Right lobe of liver (tissue), 6 donors: ENCODE results near the gene SEC22A. TPM values are rescaled to one million over a fixed set of nuclear protein-coding genes. Genes with fewer than 3 reads are reported as not detected.

Experiments used
- ATAC-seq, 4 donors: fragments of 200-7000 bp; cut with Tn5 transposase; one replicate each; pipeline ENCODE4 v1.9.1; 2020; ENCODE audit warnings: mild to moderate bottlenecking in 4 of 4, moderate library complexity in 4 of 4
- DNase-seq, 3 donors: peaks; one replicate each; pipeline ENCODE4 v3.0.0-alpha.2; 2020
- H3K27ac ChIP-seq, 3 donors: fragments of 200-600 bp; one replicate each; pipeline ENCODE4 v1.8.0; 2022
- H3K27me3 ChIP-seq, 2 donors: fragments of 200-600 bp; one replicate each; pipeline ENCODE4 v1.8.0; 2022
- H3K36me3 ChIP-seq, 4 donors: fragments of 200-600 bp; sonication (generic) in 1 of 4; one replicate each; pipeline versions ENCODE4 v1.5.1 to v1.8.0; 2017 to 2022; ENCODE audit warnings: control low read depth in 1 of 4
- H3K4me1 ChIP-seq, 4 donors: fragments of 200-600 bp; sonication (generic) in 1 of 4; one replicate each; pipeline versions ENCODE4 v1.5.1 to v1.8.0; 2017 to 2022; ENCODE audit warnings: control low read depth in 1 of 4
- H3K4me3 ChIP-seq, 3 donors: fragments of 200-600 bp; one replicate each; pipeline ENCODE4 v1.8.0; 2022
- H3K9me3 ChIP-seq, 4 donors: fragments of 200-600 bp; sonication (generic) in 1 of 4; one replicate each; pipeline versions ENCODE4 v1.5.1 to v1.8.0; 2017 to 2022; ENCODE audit warnings: control low read depth in 1 of 4
- POLR2A ChIP-seq: fragments of 450-650 bp; IDR thresholded peaks from one replicate; pipeline ENCODE4 v1.6.1; 2017; ENCODE audit warnings: antibody characterized with exemption, mild to moderate bottlenecking
- WGBS: methylation state at CpG from one replicate; pipeline ENCODE4 v1.1.6; 2018; ENCODE audit warnings: low coverage, low lambda C conversion rate; ENCODE audit not compliant: insufficient coverage; ENCODE audit errors: missing lambda C conversion rate; 5-methylcytosine and 5-hydroxymethylcytosine counted together
- intact Hi-C, 2 donors: fragments of 100-400 bp; cut with DNase I; formaldehyde crosslinking; loops; one replicate each; pipeline versions ENCODE4 v1.11.2 to v1.14.1; 2022
- total RNA-seq, 6 experiments: library from RNA; depleted of rRNA in 2 of 6; stranded (reverse); fragments of >200 nt in 2 of 6; fragmentation: NEBNext Ultra II Directional in 3 of 6; extraction: Animal tissue kit (Norgen Biotek cat#: 25700) in 3 of 6; gene quantifications; one replicate each; pipeline versions ENCODE4 v1.1.0 to v1.2.4, GENCODE V29; 2016 to 2023
- TF ChIP-seq, protein P1 (sequence below), 4 donors: fragments of 200-600 bp in 3 of 4; fragments of 450-650 bp in 1 of 4; IDR thresholded peaks; one replicate each; pipeline versions ENCODE4 v1.5.1 to v1.8.0; 2016 to 2022; ENCODE audit warnings: antibody characterized with exemption in 4 of 4, mild to moderate bottlenecking in 2 of 4
- donor health status: DM: no; HTN: yes; CAD: no.
- donor health status: DM: no; HTN: no; CAD: no.
- donor health status: DM: no; HTN: no; CAD: no.
- donor health status: DM: no; HTN: yes; CAD: no.
- donor health status: DM: no; HTN: yes; CAD: no.

The SEC22A gene
- total RNA-seq, 6 experiments from 2014 or later, result 7.5 to 24.9 (median 11.0) TPM

DNA sequence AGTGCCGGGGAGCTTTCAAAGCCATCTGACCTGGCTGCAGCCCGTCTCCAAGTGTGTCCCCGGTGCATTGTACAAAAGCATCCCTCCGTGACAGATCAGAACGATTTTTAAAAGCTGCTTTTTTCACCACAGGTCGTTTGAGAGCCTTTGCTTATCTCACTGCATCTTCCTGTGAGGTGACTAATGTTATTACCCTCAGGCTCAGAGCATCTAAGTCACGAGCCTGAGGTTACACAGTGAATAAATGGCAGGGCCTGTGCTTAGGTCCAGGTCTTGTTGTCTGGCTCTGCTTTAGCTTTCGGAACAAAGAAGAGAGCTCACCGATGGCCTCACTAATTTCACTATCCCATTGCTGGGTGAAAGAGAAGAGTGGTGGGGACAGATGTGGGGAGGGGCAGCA is 83.3 kb downstream of the SEC22A start:
- H3K27ac ChIP-seq, result no peak overlapping the region
- H3K36me3 ChIP-seq, result no peaks in the 10 kb centered on the region
- no peaks in the 10 kb centered on the region for H3K27me3 ChIP-seq
- no peak for DNase-seq
- TF ChIP-seq POLR2A, result no peak
- TF ChIP-seq, protein P1, sequence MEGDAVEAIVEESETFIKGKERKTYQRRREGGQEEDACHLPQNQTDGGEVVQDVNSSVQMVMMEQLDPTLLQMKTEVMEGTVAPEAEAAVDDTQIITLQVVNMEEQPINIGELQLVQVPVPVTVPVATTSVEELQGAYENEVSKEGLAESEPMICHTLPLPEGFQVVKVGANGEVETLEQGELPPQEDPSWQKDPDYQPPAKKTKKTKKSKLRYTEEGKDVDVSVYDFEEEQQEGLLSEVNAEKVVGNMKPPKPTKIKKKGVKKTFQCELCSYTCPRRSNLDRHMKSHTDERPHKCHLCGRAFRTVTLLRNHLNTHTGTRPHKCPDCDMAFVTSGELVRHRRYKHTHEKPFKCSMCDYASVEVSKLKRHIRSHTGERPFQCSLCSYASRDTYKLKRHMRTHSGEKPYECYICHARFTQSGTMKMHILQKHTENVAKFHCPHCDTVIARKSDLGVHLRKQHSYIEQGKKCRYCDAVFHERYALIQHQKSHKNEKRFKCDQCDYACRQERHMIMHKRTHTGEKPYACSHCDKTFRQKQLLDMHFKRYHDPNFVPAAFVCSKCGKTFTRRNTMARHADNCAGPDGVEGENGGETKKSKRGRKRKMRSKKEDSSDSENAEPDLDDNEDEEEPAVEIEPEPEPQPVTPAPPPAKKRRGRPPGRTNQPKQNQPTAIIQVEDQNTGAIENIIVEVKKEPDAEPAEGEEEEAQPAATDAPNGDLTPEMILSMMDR (IDR thresholded peaks at IDR 0.05), result no peak
- no peak overlapping the region for H3K4me3 ChIP-seq
- 57% methylated on average over 7 of the region's 9 CpGs for WGBS
- H3K4me1 ChIP-seq, result no peaks in the 10 kb centered on the region
- intact Hi-C loops, result no loop called here
- no peak for ATAC-seq
- no peaks in the 10 kb centered on the region for H3K9me3 ChIP-seq

- no peaks in the 10 kb centered on the region for H3K27me3 ChIP-seq
- H3K9me3 ChIP-seq, result no peaks in the 10 kb centered on the region
- H3K36me3 ChIP-seq, result no peaks in the 10 kb centered on the region
- intact Hi-C loops, result no loop called here
- DNase-seq (no peak), ATAC-seq (no peak)
- no peak for TF ChIP-seq POLR2A
- TF ChIP-seq, protein P1 (IDR thresholded peaks at IDR 0.05), result no peak
- no CpG with 5 or more reads among the region's 4 CpGs for WGBS
- H3K4me1 ChIP-seq, result no peaks in the 10 kb centered on the region
- no peak overlapping the region for H3K27ac ChIP-seq
- no peak overlapping the region for H3K4me3 ChIP-seq
Observed at GRCh38 chr3:123285479-123285878, 83.7 kb downstream of the SEC22A start.

GRCh38 chr3:123285931-123286307 is 84.2 kb downstream of the SEC22A start:
- 83% methylated on average over 3 of the region's 4 CpGs for WGBS

GRCh38 chr3:123286308-123287023 is 84.7 kb downstream of the SEC22A start:
- DNase-seq, result no peak
- Histone ChIP-seq H3K27me3 (no peaks in the 10 kb centered on the region), H3K36me3 (no peaks in the 10 kb centered on the region), H3K27ac (no peak overlapping the region), H3K4me3 (no peak overlapping the region), H3K9me3 (no peaks in the 10 kb centered on the region), H3K4me1 (no peaks in the 10 kb centered on the region)
- no peak for TF ChIP-seq POLR2A
- TF ChIP-seq, protein P1 (IDR thresholded peaks at IDR 0.05), result peak; percentile 32 to 65 (median 52)
- intact Hi-C loops, result no loop called here
- peak; percentile 58 to 79 (median 66) for ATAC-seq
- WGBS, result 0% methylated on average over 1 of the region's 16 CpGs

More at GRCh38 chr3:123285931-123286307, 84.2 kb downstream of the SEC22A start:
- H3K4me3 ChIP-seq, result no peak overlapping the region
- no peaks in the 10 kb centered on the region for H3K36me3 ChIP-seq
- ATAC-seq (no peak), DNase-seq (no peak)
- H3K4me1 ChIP-seq, result no peaks in the 10 kb centered on the region
- no peaks in the 10 kb centered on the region for H3K9me3 ChIP-seq
- intact Hi-C loops, result no loop called here
- TF ChIP-seq, protein P1 (IDR thresholded peaks at IDR 0.05), result no peak
- TF ChIP-seq POLR2A, result no peak
- no peaks in the 10 kb centered on the region for H3K27me3 ChIP-seq
- no peak overlapping the region for H3K27ac ChIP-seq
